ENCODE measurements around the gene SCYGR1. TPM values are rescaled to one million over a fixed set of nuclear protein-coding genes. Genes with fewer than 3 reads are reported as not detected.

Gene SCYGR1
- polyA plus RNA-seq, 1 donor from 2014 or later: not detected

GRCh38 chr2:227379095-227379494, 8.7 kb downstream of the SCYGR1 start, which contains the start of gene TM4SF20:
TSS of gene TM4SF20 (minus strand) at chr2:227379306. CDS start at chr2:227379268, 38 bp downstream.
- no peak within 1 kb of the TSS for H2AFZ ChIP-seq (ENCODE audit: low read depth, low read length)

DNA sequence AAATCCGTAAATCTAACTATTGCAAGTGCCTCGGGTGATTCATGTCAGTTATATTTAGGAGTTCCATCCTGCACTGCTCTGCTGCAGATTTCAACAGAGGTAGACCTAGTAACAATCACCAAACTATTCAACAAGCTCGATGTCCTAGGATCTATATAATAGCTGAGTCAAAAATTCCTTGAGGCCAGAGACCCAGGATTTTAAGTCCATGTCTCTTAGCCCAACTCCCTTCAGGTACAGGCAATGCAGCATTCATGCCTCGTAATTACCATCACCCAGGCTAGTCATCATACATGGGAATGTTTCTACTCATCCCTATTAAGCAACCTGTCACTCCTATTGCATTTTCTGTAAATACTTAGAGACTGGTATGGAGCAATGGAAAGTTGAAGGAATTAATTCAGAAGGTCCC, 9.4 kb downstream of the SCYGR1 start:
- Histone ChIP-seq H3K4me2 (ENCODE audit: low read length) (no peak overlapping the region), H4K20me1 (ENCODE audit: insufficient read depth) (no peaks in the 10 kb centered on the region), H3K79me2 (replicated peaks; ENCODE audit: insufficient read depth, low read length) (no peaks in the 10 kb centered on the region), H3K4me3 (ENCODE audit: low read length) (no peak overlapping the region), H3K9me2 (ENCODE audit: insufficient read depth, low read length) (no peaks in the 10 kb centered on the region), H2AFZ (ENCODE audit: low read depth, low read length) (no peak overlapping the region), H3K9me3 (ENCODE audit: low read length) (no peaks in the 10 kb centered on the region), H3F3A (ENCODE audit: insufficient read depth, low read length, poor library complexity, severe bottlenecking) (no peaks in the 10 kb centered on the region), H3K36me3 (ENCODE audit: insufficient read depth, low read length) (no peaks in the 10 kb centered on the region), H3K27ac (ENCODE audit: low read length) (no peak overlapping the region), H3K9ac (ENCODE audit: low read length) (no peak overlapping the region), H3K27me3 (ENCODE audit: insufficient read depth, low read depth, low read length) (no peaks in the 10 kb centered on the region)
- TF ChIP-seq POLR2AphosphoS5 (IDR thresholded peaks at IDR 0.05): no peak
- TF ChIP-seq EP300 (conservative IDR thresholded peaks at IDR 0.05; ENCODE audit: poor library complexity, severe bottlenecking): no peak
- no peak for TF ChIP-seq TAF1 (IDR thresholded peaks at IDR 0.05; ENCODE audit: low read depth)
- no peak for TF ChIP-seq REST (IDR thresholded peaks at IDR 0.05; ENCODE audit: borderline replicate concordance)
- TF ChIP-seq RAD21 (conservative IDR thresholded peaks at IDR 0.05): no peak
- no peak for TF ChIP-seq EZH2 (IDR thresholded peaks at IDR 0.05; ENCODE audit: borderline replicate concordance, insufficient read depth, low read length, poor library complexity, severe bottlenecking)
- TF ChIP-seq SMC3 (conservative IDR thresholded peaks at IDR 0.05; ENCODE audit: poor library complexity): no peak
- TF ChIP-seq, protein P1, sequence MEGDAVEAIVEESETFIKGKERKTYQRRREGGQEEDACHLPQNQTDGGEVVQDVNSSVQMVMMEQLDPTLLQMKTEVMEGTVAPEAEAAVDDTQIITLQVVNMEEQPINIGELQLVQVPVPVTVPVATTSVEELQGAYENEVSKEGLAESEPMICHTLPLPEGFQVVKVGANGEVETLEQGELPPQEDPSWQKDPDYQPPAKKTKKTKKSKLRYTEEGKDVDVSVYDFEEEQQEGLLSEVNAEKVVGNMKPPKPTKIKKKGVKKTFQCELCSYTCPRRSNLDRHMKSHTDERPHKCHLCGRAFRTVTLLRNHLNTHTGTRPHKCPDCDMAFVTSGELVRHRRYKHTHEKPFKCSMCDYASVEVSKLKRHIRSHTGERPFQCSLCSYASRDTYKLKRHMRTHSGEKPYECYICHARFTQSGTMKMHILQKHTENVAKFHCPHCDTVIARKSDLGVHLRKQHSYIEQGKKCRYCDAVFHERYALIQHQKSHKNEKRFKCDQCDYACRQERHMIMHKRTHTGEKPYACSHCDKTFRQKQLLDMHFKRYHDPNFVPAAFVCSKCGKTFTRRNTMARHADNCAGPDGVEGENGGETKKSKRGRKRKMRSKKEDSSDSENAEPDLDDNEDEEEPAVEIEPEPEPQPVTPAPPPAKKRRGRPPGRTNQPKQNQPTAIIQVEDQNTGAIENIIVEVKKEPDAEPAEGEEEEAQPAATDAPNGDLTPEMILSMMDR (IDR thresholded peaks at IDR 0.05; ENCODE audit: poor library complexity, severe bottlenecking): no peak

More at GRCh38 chr2:227379095-227379494, 8.7 kb downstream of the SCYGR1 start, which contains the start of gene TM4SF20:
- Histone ChIP-seq H3K9me3 (ENCODE audit: low read length) (no peaks in the 10 kb centered on the region), H3K9me2 (ENCODE audit: insufficient read depth, low read length) (no peaks in the 10 kb centered on the region), H3K36me3 (ENCODE audit: insufficient read depth, low read length) (no peaks in the 10 kb centered on the region), H4K20me1 (ENCODE audit: insufficient read depth) (no peaks in the 10 kb centered on the region), H3K4me3 (ENCODE audit: low read length) (no peak within 1 kb of the TSS), H3K79me2 (replicated peaks; ENCODE audit: insufficient read depth, low read length) (no peaks in the 10 kb centered on the region), H3K9ac (ENCODE audit: low read length) (no peak within 1 kb of the TSS), H3F3A (ENCODE audit: insufficient read depth, low read length, poor library complexity, severe bottlenecking) (no peaks in the 10 kb centered on the region), H3K27me3 (ENCODE audit: insufficient read depth, low read depth, low read length) (no peaks in the 10 kb centered on the region), H3K27ac (ENCODE audit: low read length) (no peak within 1 kb of the TSS), H3K4me2 (ENCODE audit: low read length) (no peak within 1 kb of the TSS)
- no peak for TF ChIP-seq TAF1 (IDR thresholded peaks at IDR 0.05; ENCODE audit: low read depth)
- no peak for TF ChIP-seq EZH2 (IDR thresholded peaks at IDR 0.05; ENCODE audit: borderline replicate concordance, insufficient read depth, low read length, poor library complexity, severe bottlenecking)
- TF ChIP-seq REST (IDR thresholded peaks at IDR 0.05; ENCODE audit: borderline replicate concordance): no peak
- TF ChIP-seq EP300 (conservative IDR thresholded peaks at IDR 0.05; ENCODE audit: poor library complexity, severe bottlenecking): no peak
- TF ChIP-seq MXI1 (conservative IDR thresholded peaks at IDR 0.05; ENCODE audit: poor library complexity, severe bottlenecking): no peak
- no peak for TF ChIP-seq SMC3 (conservative IDR thresholded peaks at IDR 0.05; ENCODE audit: poor library complexity)
- no peak for TF ChIP-seq RAD21 (conservative IDR thresholded peaks at IDR 0.05)
- TF ChIP-seq POLR2AphosphoS5 (IDR thresholded peaks at IDR 0.05): no peak
- TF ChIP-seq, protein P1 (IDR thresholded peaks at IDR 0.05; ENCODE audit: poor library complexity, severe bottlenecking): no peak
